GM21390 (cell line): ENCODE data around the gene HPS4.
"Not testable (repeated sequence)": the region's sequence is repeated elsewhere in the genome, so short reads cannot be mapped to it uniquely, and the experiment has no call there.

Experiments used
- ATAC-seq: cut with Tn5 transposase; IDR thresholded peaks from one replicate; pipeline ENCODE4 v1.9.1; 2021; ENCODE audit not compliant: unreplicated experiment

The HPS4 gene

DNA sequence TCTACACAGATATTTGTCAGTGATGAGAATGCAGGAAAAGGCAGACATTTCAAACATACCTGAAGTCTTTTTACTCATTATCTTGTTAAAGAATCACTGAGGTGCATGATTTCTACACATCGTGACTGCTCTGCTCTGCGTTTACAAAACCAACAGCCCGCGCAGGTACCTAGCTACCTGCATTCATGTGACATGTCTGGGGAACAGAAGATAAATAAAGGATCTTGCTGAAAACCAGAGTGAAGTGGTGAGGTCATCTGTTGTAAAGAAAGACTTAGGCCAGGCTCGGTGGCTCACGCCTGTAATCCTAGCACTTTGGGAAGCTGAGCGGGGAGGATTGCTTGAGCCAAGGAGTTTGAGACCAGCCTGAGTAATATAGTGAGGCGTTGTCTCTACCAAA lies 38.8 kb downstream of the HPS4 start:
- no peak for ATAC-seq

DNA sequence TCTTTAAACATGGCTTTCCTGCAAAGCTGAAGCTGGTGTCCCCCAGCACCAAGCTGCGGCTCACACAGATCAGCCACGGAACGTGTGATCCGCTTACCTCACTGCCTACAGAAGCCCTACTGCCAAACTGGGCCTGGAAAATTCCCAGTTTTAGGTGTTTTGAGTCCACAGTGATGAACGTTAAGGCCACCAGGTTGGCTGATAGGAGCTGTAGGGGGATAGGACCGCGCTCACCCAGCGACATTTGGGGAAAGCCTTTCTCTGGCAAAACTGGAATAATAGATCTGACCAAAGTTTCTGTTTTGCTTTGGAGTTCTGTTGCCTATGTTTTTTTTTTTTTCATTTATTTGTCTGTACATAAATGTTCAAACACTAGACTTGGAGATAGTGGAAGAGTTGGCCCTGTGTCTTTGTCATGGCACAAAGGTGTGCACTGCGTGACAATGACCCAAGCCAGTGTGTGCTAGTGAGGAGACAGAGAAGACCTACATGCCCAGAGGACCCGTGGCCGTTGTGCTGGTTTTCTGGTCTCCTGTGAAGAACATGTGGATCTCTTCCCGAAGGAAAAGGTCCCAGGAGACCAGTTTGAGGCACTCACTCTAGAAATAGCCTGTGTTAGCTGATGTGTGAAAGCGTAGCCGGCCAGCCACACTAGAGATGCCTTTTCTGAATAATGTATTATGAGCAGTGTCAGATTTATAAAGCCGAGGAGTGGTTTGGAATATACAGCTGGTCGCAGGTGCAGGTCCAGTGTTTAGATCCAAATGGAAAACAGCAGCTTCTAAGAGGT lies 39.5 kb downstream of the HPS4 start:
- ATAC-seq = no peak

DNA sequence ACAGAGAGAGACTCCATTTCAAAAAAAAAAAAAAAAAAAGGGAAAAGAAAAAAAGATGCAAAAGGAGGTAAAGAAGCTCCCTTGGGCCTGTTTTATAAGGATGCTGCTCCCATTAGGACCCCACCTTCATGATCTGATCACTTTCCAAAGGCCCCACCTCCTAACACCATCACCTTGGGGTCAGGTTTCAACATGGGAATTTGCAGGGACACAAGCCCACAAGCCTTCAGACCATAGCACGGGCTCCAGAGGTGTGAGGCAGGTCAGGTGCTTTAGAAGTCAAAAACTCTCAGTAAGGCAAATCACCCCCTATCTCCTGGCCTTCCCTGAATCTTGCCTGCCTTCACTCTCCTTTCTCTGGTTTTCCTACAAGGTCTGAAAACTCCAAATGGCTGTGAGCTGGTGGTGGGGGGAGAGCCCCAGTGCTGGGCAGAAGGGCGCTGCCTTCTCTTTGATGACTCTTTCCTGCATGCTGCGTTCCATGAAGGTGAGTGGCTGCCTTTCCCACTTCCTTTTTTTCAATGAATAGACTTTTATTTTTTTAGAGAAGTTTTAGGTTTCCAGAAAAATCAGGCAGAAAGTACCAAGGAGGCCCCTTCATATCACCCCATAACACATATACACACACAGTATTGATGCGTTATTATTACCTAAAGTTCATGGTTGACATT lies 41.4 kb downstream of the HPS4 start:
- ATAC-seq = no peak

DNA sequence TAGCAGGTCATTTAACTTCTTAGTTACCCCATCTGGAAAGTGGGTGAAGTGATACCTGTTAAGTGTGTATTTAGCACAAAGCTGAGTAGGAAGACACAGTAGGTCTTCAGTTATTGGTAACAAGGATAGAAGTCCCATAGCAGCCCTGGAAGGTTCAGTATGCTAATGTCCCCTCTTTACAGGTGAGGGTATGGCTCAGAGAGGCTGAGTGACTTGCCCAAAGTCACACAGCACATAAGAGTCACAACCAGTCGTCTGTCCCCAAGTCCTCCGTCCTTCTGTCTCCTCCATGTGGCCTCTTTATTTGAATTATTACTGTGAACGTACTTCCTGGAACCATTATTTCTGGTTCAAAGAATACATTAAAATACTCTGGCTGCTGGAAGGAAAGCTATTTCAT lies 44.0 kb downstream of the HPS4 start:
- no peak for ATAC-seq

DNA sequence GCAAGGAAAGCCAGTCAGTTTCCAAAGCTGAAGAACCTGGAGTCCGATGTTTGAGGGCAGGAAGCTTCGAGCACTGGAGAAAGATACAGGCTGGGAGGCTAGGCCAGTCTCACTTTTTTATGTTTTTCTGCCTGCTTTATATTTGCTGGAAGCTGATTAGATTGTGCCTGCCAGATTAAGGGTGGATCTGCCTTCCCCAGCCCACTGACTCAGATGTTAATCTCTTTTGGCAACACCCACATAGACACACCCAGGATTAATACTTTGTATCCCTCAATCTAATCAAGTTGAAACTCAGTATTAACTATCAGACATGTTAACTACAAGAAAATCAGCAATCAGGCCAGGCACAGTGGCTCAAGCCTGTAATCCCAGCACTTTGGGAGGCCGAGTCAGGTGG lies 44.8 kb downstream of the HPS4 start:
- ATAC-seq = not testable (repeated sequence)

DNA sequence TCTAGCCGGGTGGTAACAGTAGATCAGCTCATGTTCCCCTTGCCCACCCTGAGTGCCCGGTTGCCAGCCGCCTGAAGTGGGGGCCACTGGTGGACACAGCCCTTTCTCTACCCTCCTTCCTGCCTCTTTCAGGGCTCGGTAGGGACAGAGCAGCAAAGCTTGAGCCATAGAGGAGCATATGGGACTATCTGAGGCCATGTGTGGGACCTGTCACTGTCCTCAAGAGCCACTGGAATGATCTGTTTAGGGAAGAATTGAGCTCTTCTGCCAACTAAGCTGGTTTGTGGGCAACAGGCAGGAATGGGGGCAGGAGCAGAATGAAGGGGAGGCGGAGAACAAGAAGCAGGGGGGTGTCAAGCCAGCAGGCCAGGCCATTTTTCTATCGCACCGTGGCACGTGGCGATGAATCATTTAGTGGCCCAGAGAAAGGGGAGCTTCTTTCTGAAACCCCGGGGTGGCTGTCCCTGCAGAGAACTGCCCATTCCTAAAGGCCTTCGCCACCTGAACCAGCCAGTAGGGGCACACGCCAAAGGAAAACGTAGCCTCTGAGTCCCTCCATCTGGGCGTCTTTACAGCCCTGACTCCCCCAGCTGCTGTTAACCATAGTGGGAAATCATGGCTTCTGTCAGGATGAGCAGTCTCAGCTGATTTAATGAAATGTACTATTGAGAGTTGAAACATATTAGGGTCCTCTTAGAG lies 45.7 kb downstream of the HPS4 start:
- no peak for ATAC-seq

DNA sequence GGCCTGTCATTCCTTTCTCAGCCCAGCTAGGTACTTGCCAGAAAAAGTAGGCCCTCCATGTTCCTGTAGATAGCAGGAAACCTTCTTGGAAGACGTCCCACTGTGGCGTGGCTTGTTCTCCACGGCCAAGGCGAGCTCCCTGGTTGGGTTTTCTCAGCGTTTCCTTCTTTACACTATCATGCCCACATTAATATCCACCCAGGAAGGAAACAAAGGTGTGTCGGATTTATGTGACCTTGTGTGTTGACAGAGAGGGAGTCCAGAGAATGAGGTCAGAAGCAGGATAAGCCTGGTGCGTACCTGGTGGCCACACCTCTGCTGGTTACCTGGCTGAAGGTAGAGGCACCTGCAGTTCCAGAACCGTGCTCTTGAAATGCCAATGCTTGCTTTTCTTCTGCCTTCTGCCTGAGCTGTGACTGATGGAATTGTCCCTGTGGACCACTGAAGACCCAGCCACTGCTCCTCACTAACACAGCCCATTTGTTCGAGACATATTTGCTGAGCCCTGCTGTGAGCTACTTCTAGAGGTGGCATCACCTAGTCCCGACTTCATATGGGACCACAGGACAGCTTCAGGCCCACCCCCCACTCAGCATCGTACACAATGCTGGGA lies 46.6 kb downstream of the HPS4 start:
- no peak for ATAC-seq

DNA sequence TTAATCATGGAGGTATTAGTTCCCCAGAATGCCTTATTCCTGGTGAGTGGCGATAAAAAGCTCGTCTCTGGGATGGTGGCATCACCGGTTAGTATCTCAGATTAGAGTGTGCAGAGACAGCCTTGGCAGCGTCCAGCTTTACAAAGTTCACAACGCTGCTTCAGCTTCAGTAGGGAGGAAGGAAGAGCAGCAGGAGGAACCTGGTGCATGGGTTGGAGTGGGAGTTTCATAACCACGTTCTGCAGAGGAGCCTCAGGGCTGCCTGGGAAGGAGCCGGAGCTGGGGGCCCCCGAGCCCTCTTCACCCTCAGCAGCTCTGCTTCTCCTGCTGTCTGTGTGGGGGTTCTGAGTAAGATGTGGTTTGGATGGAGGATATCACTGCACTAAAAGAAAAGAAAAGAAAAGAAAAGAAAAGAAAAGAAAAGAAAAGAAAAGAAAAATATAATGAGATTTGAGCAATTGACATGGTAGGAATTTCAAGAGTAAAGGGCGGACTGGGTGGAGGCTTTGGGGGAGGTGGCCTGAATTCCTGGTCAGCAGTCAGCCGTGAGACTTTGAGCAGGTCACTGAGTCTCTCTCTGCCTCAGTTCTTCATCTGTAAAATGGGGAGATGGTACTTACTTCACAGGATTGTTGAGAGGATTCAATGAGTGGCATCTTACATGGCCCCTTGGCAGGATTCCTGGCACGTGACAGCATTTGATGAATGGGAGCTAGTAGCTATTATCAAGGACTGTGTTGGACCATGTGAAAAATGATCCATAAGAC lies 48.1 kb downstream of the HPS4 start:
- ATAC-seq = no peak

DNA sequence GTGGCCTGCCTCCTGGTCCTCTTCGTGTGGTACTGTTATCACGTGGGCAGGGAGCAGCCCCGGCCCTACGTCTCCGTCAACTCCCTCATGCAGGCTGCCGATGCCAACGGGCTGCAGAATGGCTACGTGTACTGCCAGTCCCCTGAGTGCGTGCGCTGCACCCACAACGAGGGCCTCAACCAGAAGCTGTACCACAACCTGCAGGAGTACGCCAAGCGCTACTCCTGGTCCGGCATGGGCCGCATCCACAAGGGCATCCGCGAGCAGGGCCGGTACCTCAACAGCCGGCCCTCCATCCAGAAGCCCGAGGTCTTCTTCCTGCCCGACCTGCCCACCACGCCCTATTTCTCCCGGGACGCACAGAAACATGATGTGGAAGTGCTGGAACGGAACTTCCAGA lies 49.8 kb downstream of the HPS4 start:
- ATAC-seq = no peak

DNA sequence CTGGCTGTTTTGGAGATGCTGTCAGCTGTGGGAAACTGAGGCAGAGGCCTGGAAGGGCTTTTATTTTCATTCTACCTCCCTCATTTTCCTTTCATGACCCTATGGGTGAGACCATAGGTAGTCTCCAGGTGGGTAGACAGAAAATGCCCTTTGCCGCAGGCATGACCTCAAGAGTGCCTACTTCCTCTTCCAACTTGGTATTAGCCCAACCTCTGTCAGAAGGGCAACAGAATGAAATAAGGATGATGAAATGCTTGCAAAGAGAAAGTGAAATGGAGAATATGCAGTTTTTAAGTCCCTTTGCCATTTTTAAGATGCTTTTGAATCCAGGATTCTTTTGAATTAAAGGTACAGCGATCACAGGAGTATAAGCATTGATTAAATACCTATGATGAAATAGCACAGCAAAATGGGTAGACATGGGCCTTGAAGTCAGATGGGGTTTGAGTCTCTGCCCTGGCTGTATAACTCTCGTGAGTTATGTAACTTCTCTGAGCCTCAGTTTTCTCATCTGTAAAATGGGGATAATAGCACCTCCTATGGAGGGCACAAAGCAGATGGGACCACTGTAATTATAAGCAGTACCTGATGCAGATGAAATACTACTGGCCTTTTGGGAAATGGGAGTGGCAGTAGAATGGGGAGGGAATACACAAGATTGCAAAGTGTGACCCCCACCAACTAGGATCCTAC lies 50.8 kb downstream of the HPS4 start:
- no peak for ATAC-seq

DNA sequence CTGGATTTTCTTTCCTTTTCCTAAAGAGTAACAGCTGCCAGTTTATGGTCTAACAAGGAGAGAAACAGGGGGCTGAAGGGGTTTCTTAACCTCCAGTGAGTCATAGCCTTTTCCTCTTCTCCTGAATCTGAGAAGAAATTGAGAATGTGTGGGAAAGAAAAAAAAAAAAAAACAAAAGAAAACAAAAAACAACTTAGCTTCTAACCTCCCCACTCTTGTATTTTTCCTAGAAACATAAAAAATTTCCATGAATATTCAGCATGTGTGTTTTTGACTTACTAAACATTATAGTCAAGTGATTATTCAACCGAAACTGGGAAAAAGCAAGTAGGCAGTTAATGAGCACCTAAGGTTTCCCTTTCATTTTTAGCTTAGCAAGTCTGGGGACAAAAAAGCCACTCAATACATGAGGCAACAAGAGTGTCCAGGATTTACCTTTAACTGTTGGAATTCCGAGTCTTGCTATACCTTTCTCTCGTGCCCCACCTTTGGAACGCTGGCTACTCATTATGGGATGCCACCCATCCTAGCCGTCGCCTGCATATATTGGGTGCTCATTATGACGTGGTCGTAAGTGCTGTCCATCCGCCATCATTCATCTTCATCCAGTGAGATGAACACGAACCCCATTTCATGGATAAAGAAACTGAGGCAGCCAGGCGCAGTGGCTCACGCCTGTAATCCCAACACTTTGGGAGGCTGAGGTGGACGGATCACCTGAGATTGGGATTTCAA lies 52.2 kb downstream of the HPS4 start:
- ATAC-seq = no peak

DNA sequence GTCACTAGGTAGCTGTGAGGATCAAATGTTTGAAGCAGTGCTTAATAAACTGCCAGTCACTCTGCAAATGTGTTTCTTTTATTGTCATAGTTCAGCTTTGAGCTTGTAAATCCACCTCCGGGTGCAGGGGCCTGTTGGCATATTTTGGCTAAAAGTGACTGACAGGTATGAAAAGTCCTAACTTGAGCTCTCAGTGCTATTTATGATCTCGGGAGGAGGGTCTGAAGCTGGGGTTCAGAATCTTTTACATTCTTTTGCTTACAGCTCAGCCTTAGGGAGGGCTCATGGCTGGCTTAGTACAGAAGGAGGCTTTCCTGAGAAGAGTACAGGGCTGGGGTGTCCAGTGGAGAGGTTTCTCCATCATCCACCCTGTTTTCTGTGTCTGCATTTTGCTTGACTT lies 53.0 kb downstream of the HPS4 start:
- no peak for ATAC-seq

DNA sequence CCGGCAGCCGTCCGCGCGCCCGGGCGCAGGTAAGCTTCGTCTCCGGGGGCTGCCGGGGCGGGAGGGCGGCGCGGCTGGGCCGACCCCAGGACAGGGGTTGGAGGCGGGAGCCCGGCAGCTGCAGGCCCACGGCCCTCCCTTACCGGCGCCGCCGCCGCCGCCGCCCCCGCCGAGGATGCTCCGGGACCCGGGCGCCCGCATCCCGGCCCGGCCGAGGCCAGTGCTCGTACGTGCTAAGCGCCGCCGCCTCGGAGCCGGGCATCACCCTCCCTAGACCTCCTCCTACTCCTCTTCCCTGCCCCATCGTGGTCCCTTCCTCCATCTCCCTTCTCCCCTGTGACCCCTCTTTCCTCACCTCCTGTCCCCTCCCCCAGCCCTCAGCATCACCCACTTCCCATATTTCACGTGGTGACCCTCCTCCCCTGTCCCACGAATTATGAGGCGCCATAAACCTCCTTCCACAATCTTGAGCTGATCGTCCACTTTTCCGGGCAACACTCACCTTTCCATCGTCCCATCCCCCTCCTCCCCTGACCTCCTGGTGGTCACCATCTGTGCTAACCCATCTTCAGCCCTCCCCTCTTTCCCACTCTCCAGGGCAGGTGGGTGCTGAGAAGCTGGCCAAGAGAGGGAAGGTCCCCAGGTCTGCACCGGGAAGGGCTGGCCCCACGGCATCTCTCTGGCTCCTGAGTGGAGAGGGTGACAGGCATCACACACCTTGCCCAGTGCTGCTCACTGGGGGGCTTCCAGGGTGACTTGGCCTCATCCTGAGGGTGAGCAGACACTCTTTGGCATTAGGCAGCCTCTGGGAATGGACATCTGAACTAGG lies 53.9 kb downstream of the HPS4 start:
- peak; percentile 17 for ATAC-seq

DNA sequence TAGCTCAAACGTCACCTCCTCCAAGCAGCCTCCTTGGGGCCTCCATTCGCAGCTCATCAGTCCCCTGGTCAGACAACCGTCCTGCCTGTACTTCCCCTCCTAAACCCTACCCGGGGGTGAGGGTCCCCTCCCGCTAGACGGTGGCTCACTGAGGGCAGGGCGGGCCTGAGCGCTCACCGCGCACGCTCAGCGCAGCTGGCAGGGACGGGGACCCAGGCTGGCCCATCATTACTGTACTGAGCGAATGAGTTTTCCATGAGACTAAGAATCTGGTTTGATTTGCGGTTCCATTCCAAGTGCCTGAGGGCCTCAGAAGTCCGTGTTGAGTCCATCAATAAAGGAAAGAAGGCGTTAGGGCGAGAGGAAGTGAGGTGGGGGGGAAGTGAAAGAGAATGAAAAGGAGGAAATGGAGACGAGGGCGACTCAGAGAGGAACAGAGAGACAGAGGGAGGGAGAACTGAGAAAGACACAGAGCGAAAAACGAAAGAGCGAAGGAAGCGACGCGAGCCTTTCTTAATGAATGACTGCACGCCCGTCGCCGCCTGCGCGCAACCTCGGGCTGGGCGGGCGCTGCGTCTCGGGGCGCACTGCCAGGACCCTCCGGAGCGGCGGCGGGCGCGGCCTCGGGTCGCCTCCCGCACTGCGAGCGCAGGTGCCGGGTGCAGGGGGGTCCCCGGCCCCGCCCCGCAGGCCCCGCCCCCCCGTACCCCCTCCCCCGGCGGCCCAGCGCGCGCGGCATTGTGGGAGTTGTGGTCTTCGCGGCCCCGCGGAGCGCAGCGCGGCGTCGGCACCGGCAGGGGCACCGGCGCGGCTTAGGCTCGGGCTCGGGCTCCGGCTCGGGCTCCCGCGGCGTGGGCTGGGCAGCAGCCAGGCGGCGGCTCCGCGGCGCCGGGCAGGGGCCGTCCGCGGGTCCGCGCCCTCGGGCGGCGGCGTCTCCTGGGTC lies 54.8 kb downstream of the HPS4 start, which contains the start of gene ASPHD2:
Gene ASPHD2 (plus strand): TSS at position 746 of the 943 bp plus-strand sequence. CDS start 4,356 bp downstream, outside the sequence.
- ATAC-seq = peak; percentile 70

DNA sequence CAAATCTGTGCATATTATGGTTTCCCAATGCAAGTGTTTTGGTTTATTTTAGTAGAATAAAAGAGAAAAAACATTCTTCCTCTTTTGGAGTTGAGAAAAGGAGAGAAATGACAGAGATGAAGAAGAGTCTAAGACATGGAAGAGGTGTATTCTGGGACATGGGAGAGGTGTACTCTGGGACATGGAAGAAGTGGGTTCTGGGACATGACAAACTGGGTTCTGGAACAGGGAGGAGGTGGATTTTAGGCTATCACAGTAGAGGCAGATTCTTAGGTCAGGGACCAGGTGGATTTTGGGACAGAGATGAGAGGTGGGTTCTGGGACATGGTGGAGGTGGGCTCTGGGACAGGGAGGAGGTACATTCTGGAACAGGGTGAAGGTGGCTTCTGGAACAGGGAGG lies 56.7 kb downstream of the HPS4 start:
- ATAC-seq = no peak

DNA sequence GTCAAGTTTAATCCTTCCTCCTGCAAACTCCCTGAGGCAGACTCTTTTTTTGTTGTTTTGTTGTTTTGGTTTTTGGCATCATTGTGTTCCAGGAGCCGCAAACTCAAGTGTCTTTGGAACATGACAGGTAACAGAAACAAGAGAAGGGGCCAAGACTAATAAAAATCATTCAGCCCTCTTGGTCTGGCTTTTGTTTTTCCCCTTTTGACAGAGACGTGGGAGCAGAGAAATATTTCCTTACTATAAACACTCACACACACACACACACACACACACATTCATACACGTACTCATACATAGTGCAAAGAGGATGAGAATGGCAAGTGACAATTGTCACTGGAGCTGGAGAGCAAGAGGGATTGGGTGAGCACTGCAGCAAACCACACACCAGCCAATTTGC lies 65.0 kb downstream of the HPS4 start:
- ATAC-seq = no peak

DNA sequence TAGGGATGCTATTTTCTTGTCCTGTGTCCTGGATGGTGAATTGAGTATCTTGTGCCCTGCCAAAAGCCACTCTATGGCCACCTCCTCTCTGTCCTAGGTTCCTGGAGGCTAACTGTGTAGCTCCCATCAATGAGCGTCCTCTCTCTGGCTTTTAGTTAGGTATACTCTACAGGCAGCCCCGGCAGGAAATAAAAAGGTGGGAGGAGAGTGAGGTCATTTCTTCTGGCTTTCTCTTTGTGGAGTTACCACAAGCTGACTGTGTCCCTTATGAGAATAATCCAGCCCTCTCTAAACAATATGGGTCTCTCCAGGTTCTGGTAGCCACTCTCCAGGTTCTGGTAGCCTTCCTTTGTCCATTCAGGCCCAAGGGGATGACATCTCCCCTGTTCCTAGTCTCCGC lies 66.2 kb downstream of the HPS4 start:
- no peak for ATAC-seq
